ENCODE data around the gene TNIP2.
"Not testable (repeated sequence)": the region's sequence is repeated elsewhere in the genome, so short reads cannot be mapped to it uniquely, and the experiment has no call there.

The TNIP2 gene

DNA sequence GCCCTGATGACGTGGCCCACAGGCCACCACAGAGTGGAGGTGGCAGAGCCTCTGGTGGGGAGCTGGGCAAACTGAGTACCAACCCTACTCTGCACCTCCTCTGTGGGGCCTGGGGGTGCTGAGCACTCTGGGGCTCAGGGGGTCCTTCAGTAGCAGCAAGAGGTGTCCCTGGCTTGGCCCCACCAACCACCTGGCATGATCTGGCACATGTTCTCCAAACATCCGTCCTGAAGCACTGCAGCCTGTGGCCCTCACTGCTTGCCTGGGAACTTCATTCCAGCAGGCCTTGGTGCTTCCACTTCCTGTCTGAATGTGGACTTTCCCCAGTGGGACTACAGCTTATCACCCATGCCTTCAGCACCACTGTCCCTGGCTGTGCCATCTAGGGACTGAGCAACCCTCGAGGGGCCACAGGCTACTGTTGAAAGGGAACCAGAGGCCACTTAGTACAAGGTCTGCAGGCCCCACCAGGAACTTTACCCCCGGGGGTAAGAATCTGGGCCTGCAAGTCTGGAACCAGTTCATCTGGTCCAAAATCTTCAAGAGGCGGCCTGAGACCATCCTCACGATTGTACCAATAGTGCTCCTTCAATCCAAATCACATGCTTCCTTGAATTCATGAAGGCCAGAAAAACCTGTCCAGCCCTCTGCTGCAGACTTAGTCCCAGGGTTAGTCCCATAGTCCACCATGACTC lies 13.2 kb downstream of the TNIP2 start:
- in situ Hi-C loops (cut with HindIII; ENCODE audit: low pct_unique_long_range_greater_than_20kb, low sequenced_read_pairs), result no loop called here
- no peak for TF ChIP-seq JUND (IDR thresholded peaks at IDR 0.05; ENCODE audit: low read depth)
- peak; percentile 37 to 56 for DNase-seq (ENCODE audit: low read depth in 1 of 2, low spot score in 1 of 2)

DNA sequence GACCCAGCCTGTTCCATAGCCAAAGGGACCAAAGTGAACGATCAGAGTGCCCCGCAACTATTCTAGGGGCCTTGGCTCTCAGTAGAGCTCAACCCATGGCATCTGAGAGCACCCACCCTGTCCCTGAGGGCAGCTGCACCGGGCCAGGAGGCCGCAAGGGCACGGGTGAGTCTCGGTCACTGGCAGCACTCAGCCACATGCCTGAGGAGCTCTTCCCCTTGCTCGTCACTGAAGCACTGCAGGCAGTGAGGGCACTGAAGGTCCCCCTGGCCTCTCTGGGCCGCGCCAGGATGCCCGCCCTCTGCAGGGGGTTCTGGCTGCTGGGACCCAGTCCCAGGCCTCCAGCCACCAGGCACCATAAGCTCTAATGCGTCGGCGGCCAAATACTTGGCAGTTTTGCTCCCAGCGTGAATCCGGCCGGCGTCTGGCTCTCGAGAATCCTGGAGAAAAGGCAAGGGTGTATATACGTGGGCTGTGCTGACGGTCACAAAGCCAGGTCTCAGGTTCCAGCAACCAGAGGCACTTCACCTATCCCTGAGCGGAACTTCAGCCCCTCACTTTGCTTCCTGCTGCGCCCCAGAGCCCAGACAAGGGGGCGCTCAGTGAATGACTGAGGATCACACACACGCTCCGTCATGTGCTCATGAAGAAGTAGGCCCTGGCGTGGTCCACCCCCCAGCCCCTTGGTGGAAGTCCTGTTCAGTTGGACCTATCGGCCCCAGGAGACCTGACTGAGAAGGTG lies 13.9 kb downstream of the TNIP2 start:
- in situ Hi-C loops (cut with HindIII; ENCODE audit: low pct_unique_long_range_greater_than_20kb, low sequenced_read_pairs), result no loop called here
- TF ChIP-seq JUND (IDR thresholded peaks at IDR 0.05; ENCODE audit: low read depth), result no peak
- DNase-seq (ENCODE audit: low read depth in 1 of 2, low spot score in 1 of 2), result no peak

DNA sequence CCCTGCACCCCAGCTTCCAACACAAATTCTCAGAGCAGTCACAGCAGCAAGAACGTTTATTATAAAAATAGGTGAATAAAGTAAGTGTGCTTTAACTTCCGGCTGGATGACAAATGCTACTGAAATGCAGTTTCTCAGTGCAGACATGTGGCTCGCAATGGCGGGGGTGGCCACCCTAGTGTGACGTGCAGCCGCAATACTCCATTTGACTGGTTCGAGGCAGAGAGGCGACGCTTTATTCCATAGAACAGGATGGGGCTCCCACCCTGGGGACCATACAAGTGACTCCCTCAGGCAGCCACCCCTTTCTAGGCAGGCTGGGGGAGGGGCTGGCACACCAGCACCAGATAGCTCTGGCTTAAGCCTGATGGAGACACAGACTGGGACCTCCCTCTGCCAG lies 14.5 kb downstream of the TNIP2 start:
- no peak for TF ChIP-seq JUND (IDR thresholded peaks at IDR 0.05; ENCODE audit: low read depth)
- in situ Hi-C loops (cut with HindIII; ENCODE audit: low pct_unique_long_range_greater_than_20kb, low sequenced_read_pairs), result no loop called here
- DNase-seq (ENCODE audit: low read depth in 1 of 2, low spot score in 1 of 2), result no peak

DNA sequence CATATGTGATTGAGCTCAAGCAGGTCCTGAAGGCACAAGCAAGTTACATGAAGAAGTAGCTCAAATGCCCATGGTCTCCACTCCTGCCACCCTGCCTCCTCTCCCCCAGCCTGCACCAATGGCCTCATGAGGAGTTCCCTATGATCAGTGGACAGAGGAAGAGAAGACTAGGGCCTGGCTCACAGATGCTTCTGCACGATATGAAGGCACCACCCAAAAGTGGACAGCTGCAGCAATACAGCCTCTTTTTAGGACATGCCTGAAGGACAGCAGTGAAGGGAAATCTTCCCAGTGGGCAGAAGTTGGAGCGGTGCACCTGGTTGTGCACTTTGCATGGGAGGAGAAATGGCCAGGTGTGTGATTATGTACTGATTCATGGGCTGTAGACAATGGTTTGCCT lies 17.8 kb downstream of the TNIP2 start:
- DNase-seq (ENCODE audit: low read depth in 1 of 2, low spot score in 1 of 2); in situ Hi-C loops (cut with HindIII; ENCODE audit: low pct_unique_long_range_greater_than_20kb, low sequenced_read_pairs): not testable (repeated sequence)

DNA sequence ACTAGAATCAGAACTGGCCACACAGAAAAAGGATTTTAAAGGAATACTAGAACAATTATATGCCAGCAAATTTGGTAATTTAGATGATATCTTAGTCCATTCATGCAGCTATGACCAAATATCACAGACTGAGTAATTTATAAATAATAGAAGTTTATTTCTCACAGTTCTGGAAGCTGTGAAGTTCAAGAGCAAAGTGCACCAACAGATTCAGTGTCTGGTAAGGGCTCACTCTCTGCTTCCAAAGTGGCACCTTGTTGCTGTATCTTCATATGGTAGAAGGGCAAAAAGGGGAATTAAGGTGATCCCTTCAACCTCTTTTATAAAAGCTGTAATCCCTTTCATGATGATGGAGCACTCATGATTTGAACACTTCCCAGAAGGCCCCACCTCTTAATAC lies 20.3 kb downstream of the TNIP2 start:
- no peak for DNase-seq (ENCODE audit: low read depth in 1 of 2, low spot score in 1 of 2)
- in situ Hi-C loops (cut with HindIII; ENCODE audit: low pct_unique_long_range_greater_than_20kb, low sequenced_read_pairs), result no loop called here
- no peak for TF ChIP-seq JUND (IDR thresholded peaks at IDR 0.05; ENCODE audit: low read depth)

DNA sequence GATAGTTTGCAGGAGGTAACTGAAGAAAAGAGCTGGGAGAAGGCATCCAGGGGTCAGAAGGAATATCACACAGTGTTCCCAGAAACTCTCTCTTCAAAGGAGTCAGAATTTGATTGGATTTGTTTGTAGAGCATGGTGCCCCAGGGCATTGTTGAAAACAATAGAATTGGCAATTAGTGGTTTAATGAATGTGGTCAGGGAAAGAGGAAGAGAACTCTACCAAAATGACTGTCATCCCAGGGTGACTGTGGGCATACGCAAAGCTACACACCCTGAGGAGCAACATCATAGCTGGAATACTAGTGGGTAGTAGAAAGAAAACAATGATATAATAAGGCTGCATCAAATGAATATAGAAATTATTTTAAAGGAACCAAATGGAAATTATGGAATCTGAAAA lies 21.5 kb downstream of the TNIP2 start:
- TF ChIP-seq JUND (IDR thresholded peaks at IDR 0.05; ENCODE audit: low read depth), result no peak
- DNase-seq (ENCODE audit: low read depth in 1 of 2, low spot score in 1 of 2), result no peak
- in situ Hi-C loops (cut with HindIII; ENCODE audit: low pct_unique_long_range_greater_than_20kb, low sequenced_read_pairs), result no loop called here

DNA sequence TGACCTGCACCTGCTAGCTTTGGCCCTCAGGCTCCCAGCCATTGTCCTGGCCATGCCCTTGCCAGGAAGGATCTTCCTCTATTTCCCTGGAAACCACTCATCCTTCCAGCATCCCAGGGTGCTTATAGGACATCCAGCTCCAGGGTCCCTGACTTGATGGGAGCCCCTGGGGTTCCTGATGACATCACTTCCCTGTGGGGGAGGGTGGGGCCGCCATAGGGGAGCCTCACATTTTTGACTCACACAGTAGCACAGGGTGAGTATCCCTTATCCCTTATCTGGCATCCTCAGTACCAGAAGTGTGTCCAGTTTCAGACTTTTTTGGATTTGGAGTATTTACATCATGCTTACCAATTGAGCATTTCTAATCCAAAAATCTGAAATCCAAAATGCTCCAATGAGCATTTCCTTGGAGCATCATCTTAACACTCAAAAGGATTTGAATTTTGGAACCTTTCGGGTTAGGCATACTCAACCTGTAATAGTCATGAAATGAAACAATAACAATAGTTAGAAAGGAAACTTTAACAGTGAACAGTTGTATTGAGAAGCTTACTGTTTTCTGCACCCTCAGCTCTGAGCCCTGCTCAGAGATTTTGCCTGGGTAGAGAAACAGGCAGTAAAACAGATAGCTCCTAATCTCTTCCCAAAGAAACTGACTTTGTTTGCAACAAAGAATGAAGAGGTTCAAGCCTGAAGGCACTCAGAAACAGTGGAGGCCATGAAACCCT lies 22.1 kb downstream of the TNIP2 start:
- no peak for DNase-seq (ENCODE audit: low read depth in 1 of 2, low spot score in 1 of 2)
- in situ Hi-C loops (cut with HindIII; ENCODE audit: low pct_unique_long_range_greater_than_20kb, low sequenced_read_pairs), result no loop called here
- no peak for TF ChIP-seq JUND (IDR thresholded peaks at IDR 0.05; ENCODE audit: low read depth)

DNA sequence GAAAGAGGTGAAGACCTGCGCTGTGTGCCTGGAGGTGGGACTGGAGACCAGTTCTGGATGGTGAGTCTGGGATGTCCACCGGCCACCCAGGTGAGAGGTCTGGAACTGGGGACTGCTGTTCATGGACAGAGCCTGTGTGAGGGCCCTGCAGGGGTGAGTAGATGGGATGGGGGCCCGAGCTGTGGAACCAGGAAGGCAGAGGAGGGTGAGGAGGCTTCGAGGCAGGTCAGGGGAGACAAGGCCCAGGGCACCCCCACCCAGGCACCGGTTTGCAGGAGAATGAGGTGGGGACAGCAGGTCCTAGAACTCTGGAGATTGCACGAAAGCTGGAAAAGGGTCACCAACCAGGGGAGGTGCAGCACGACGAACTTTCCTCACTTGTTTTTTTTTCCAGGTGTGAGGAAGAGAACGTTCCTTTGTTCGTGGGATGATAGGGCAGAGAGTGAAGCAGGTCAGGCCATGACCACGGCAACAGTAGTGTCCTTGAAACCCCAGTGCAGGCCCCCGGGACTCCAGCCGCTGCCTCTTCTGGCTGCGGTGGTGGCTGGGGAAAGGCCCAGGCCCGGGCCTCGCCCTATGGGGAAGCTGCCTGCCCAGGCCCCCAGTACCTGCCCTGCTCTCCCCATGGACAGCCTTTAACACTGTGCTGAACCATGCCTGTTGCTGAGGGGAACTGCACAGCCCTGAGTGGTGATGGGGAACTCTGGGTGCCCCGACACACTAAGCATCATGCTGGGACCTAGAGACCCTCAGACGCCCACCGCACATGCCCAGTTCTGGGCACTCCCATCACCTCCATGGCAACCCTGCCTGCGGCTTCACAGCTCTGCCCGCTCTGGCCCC lies 22.9 kb downstream of the TNIP2 start:
- in situ Hi-C loops (cut with HindIII; ENCODE audit: low pct_unique_long_range_greater_than_20kb, low sequenced_read_pairs), result no loop called here
- no peak for DNase-seq (ENCODE audit: low read depth in 1 of 2, low spot score in 1 of 2)
- no peak for TF ChIP-seq JUND (IDR thresholded peaks at IDR 0.05; ENCODE audit: low read depth)

DNA sequence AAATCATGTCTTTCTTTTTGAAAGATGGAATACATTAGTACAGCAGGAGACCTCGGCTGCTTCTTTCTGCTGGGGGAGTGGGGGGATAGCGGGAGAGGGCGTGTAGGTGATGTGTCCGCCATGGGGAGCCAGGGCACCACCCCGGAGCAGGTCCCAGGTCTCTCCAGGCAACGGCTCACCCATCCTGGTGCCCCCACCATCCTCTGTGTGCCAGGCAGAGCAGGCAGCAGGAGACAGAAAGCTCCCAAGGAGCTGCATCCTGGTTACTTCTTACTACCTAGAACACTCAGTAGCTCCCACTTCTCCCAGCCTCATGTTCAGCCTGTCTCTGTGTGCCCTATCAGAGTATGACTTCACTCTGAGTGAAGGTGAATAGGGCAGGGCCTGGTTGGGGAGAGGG lies 23.6 kb downstream of the TNIP2 start:
- in situ Hi-C loops (cut with HindIII; ENCODE audit: low pct_unique_long_range_greater_than_20kb, low sequenced_read_pairs), result no loop called here

DNA sequence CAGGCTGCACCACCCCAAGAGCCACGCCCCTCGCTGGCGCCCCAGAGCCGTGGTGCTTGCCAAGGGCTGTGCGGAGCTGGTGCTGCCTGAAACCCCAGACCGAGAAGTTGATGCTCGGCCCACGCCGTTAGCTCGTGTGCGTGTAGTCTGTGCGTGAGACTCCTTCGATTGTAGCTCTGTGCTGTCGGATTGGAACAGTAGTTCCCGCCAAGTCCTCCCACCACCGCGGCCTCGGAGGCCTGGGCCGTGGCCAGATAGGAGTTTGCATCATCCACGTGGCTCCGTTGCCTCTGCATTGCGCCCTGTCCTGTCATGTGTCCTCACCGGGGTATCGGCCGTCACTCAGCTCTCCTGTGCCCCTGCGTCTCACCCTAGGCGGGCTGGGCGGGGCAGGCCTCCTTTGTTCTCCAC lies 24.2 kb downstream of the TNIP2 start:
- TF ChIP-seq JUND (IDR thresholded peaks at IDR 0.05; ENCODE audit: low read depth), result no peak
- in situ Hi-C loops (cut with HindIII; ENCODE audit: low pct_unique_long_range_greater_than_20kb, low sequenced_read_pairs), result no loop called here
- DNase-seq (ENCODE audit: low read depth in 1 of 2, low spot score in 1 of 2), result no peak

More for the DNA sequence above, 23.6 kb downstream of the TNIP2 start:
- DNase-seq (ENCODE audit: low read depth in 1 of 2, low spot score in 1 of 2), result no peak
- TF ChIP-seq JUND (IDR thresholded peaks at IDR 0.05; ENCODE audit: low read depth), result no peak

DNA sequence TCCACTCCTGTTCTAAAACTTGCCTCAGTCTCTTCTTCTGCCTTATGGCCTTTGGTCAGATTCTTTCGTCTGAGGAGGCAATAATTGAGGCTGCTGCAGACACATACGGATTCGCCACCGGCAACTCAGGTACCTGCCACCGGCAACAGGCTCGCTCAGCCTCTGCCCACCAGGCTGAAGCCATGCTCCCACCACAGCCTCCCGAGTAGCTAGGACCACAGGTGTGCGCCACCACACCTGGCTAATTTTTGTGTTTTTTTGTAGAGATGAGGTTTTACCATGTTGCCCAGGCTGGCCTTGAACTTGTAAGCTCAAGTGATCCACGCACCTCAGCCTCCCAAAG lies 26.6 kb downstream of the TNIP2 start:
- no peak for TF ChIP-seq JUND (IDR thresholded peaks at IDR 0.05; ENCODE audit: low read depth)
- DNase-seq (ENCODE audit: low read depth in 1 of 2, low spot score in 1 of 2), result no peak
- in situ Hi-C loops (cut with HindIII; ENCODE audit: low pct_unique_long_range_greater_than_20kb, low sequenced_read_pairs), result no loop called here

DNA sequence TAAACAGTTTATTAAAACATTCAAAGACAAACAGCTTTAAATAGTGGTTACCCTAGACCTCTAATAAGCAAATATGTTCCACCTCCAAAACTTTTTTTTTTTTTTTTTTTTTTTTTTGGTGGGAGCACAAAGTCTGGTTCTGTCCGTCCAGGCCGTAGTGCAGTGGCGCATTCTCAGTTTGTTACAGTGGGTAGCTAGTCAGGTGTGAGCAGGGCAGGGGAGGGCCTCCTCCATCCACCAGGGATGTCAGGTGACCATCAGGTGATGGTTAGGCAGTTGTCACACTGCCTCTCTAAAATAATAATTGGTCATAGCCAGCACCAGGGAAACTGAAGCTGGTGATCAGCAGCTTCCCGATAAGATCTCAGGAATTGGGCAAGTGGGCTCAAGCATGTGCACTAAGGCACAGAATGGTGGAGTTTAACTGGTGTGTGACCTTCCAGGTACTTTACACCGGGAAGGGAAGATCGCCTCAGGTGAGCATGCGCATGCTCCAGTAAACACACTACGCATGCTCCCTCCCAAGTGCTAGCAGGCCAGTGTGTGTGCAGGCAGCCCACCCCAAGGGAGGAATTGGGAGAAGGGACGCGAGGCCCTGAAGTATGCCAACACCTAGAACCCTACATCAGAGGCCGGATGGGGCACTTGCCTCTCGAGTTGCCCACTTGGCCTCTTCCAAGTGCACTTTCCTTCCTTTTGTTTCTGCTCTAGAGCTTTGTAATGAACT lies 27.2 kb downstream of the TNIP2 start:
- in situ Hi-C loops (cut with HindIII; ENCODE audit: low pct_unique_long_range_greater_than_20kb, low sequenced_read_pairs), result no loop called here
- no peak for DNase-seq (ENCODE audit: low read depth in 1 of 2, low spot score in 1 of 2)
- TF ChIP-seq JUND (IDR thresholded peaks at IDR 0.05; ENCODE audit: low read depth), result no peak
